NCI-H748 (cell line): Measurements from ENCODE around the gene CDK15.
A peak's percentile ranks its signal among the peaks of the same experiment; 100 is the strongest.

Experiments used
- DNase-seq: peaks from one replicate; lab custom pipeline; 2025; ENCODE audit not compliant: unreplicated experiment; lab: John Stamatoyannopoulos, UW

CDK15 gene

GRCh38 chr2:201862843-201863242 lies 56.5 kb downstream of the CDK15 start:
- no peak for DNase-seq

GRCh38 chr2:201866643-201867473 lies 60.5 kb downstream of the CDK15 start:
- no peak for DNase-seq

- DNase-seq = no peak
These were observed 65.1 kb downstream of the CDK15 start for GRCh38 chr2:201871471-201871870.

- DNase-seq = no peak
These were observed 66.3 kb downstream of the CDK15 start for GRCh38 chr2:201872591-201872990.

- DNase-seq = peak; percentile 17
These were observed 73.7 kb downstream of the CDK15 start for GRCh38 chr2:201879996-201880395.

- no peak for DNase-seq
These were observed 74.2 kb downstream of the CDK15 start for GRCh38 chr2:201880579-201880978.

DNA sequence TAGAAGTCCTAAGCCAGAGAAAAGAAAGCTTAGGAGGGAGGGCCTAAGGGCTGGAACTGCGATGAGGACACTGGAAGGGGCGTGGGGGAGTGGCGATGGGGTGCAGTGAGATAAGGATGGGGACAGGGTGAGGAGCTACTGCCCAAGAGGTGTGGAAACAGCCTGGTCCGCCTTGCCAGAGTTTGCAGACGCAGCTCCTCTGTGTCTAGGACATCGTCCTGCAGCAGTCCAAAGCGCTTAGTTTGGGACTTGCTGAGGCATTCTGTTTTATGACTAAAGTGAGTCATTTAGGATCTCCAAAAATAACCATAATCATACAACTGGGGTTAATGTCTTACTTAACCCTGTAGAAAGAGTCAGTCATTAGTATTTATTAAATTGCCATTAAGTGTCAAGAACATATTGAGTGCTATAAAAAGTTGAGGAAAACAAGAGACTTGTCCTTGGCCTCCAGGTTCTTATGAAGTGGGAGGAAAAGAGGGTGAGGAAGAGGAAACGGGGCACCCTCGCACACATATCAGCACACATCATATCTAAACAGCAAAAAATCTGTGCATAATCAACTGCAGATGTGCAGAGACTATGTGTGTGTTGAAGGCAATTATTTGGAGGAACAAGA lies 74.8 kb downstream of the CDK15 start:
- no peak for DNase-seq

- no peak for DNase-seq
These were observed 75.4 kb downstream of the CDK15 start for GRCh38 chr2:201881741-201882140.

GRCh38 chr2:201882353-201883090 lies 76.2 kb downstream of the CDK15 start:
- DNase-seq = peak; percentile 53

DNA sequence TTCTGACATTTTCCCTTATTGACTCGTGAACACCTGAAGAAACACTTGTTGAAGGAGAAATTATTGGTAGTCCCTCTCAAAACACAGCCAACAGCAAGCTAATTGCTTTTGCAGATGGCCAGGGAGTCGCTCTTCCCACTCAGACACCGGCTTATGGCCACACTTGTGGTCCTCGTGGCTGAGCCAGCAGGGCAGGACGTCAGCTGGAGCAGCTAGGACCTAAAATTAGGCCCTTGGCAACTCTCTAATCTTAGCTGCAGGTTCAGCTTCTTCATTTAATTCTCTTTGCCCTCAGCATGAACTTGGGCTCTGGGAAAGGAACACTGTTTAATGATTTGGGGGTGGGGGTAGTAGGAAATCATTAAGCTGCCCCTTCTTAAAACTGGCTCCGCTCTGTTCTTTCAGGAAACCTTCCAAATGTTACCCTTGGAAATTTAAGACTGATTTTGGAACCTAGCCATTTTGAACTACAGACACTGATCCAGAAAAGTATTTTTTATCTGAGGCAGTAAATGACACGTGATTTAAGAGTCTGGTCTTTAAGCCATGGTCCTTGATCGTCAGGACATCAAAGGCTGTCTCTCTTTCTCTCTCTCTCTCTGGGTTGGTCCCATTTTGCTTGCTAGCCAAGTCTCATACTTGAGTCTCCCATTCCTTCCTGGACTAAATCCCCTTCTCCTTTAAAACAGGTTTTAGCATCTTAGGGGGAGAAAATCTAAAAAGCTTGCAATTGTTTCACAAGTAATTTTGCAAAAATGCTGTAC lies 77.5 kb downstream of the CDK15 start:
- DNase-seq = no peak

- no peak for DNase-seq
These were observed 80.2 kb downstream of the CDK15 start for GRCh38 chr2:201886504-201886903.

DNA sequence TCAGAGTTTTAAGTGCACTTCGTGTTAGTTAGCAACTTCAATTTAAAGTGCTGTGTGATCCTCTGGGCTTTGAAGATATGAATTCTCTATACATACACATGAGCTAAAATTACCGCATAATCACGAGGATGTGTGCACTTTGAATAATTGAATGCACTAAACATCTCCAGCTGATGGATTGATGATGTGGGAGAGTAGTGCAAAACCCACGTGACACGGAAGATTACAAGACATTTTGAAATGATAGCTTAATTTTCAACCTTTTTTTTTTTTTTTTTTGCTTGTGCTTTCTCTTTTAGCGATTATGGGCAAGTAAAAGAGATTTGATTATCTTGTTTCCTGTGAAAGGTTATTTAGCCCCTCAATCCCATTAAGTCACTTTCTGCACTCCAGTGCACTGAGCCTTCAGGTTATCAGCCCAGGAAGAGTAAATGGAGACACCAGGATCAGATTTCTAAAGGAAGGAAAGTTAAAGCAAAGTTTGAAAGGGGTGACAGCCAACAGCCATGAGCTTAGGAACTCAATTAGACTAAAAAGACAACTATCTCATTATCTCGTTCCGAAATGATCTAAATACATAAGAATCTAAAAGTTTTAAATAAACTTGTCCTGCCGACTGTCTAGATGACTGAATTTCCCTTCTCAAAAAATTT lies 81.6 kb downstream of the CDK15 start:
- peak; percentile 55 for DNase-seq

DNA sequence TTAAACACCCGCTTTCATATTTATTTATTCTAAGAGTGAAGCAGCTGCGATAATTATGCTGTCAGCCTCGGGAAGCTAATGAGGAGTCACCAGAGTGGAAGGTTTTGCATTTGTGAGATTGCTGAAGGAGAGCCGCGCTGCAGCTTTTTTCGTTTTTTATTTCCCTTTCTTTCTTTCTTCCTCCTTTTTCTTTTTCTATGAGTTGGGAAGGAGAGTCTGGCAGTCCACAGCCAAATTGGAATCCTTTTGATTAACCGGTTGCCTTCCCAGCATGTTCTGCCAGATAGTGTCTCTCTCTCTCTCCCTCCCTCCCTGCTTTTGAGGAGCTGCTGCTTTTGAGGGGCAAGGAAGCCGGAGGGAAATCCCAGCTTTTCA lies 82.1 kb downstream of the CDK15 start:
- DNase-seq = peak; percentile 35

- no peak for DNase-seq
These were observed 84.1 kb downstream of the CDK15 start for GRCh38 chr2:201890453-201890852.

GRCh38 chr2:201891676-201892075 lies 85.3 kb downstream of the CDK15 start:
- no peak for DNase-seq

- no peak for DNase-seq
These were observed 86.2 kb downstream of the CDK15 start for GRCh38 chr2:201892516-201892915.

- DNase-seq = peak; percentile 59
These were observed 94.0 kb downstream of the CDK15 start for GRCh38 chr2:201900362-201900761.

GRCh38 chr2:201901786-201902185 lies 95.4 kb downstream of the CDK15 start:
- peak; percentile 70 for DNase-seq

- no peak for DNase-seq
These were observed 98.4 kb downstream of the CDK15 start for GRCh38 chr2:201904538-201905420.
